ENCODE measurements around the gene SPATS1. TPM values are rescaled to one million over a fixed set of nuclear protein-coding genes. Genes with fewer than 3 reads are reported as not detected.
"Not testable (repeated sequence)": the region's sequence is repeated elsewhere in the genome, so short reads cannot be mapped to it uniquely, and the experiment has no call there.

Gene SPATS1
- total RNA-seq, 1 donor from 2014 or later, result 1.8 TPM

DNA sequence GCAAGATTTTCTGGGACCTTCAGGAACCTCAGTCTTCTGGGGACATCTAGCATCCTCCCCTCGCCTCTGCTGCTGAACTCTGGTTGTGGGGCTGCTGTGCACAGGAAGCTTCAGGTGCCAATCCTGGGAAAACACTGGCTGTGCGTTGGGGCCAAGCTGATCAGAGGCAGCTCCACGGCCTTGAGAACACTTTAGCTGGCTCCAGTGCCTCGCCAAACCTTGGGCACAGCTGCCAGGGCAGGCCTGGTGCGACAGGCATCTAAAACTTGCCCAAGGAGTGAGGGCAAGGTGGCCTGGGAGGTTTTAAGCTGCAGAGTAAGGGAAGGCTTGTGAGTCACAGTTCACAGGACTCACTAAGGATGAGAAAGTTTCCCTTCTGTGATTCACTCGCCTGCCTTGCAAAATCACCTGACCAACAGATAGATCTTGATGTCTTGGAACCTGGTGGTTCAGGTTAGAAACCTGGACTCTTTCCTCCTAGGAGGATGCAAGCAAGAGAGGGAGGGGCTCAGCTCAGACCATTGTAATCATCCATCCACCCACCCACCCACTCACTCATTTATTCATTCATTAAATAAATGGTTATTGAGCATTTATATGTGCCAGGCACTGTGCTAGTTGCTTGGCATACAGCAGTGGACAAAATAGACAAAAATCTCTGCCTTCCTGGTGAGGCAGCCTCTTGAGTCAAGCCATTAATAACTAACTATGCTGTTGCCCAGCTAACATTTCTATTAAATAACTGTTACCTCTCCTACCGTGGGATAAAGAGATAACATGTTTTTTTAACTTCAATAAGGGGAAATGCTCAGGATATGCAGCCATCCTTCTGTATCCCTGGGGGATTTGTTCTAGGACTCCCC, 2.5 kb upstream of the SPATS1 start:
- intact Hi-C loops (cut with DNase I), result no loop called here
- H3K27ac ChIP-seq, result no peak overlapping the region
- peaks cover 24% of the 10 kb centered on the region for H3K27me3 ChIP-seq (ENCODE audit: low read depth)
- DNase-seq (no peak), ATAC-seq (no peak)
- TF ChIP-seq, protein P1, sequence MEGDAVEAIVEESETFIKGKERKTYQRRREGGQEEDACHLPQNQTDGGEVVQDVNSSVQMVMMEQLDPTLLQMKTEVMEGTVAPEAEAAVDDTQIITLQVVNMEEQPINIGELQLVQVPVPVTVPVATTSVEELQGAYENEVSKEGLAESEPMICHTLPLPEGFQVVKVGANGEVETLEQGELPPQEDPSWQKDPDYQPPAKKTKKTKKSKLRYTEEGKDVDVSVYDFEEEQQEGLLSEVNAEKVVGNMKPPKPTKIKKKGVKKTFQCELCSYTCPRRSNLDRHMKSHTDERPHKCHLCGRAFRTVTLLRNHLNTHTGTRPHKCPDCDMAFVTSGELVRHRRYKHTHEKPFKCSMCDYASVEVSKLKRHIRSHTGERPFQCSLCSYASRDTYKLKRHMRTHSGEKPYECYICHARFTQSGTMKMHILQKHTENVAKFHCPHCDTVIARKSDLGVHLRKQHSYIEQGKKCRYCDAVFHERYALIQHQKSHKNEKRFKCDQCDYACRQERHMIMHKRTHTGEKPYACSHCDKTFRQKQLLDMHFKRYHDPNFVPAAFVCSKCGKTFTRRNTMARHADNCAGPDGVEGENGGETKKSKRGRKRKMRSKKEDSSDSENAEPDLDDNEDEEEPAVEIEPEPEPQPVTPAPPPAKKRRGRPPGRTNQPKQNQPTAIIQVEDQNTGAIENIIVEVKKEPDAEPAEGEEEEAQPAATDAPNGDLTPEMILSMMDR (IDR thresholded peaks at IDR 0.05), result no peak
- H3K4me1 ChIP-seq, result no peaks in the 10 kb centered on the region
- H3K36me3 ChIP-seq, result no peaks in the 10 kb centered on the region
- H3K9me3 ChIP-seq, result no peaks in the 10 kb centered on the region
- H3K4me3 ChIP-seq, result no peak overlapping the region

DNA sequence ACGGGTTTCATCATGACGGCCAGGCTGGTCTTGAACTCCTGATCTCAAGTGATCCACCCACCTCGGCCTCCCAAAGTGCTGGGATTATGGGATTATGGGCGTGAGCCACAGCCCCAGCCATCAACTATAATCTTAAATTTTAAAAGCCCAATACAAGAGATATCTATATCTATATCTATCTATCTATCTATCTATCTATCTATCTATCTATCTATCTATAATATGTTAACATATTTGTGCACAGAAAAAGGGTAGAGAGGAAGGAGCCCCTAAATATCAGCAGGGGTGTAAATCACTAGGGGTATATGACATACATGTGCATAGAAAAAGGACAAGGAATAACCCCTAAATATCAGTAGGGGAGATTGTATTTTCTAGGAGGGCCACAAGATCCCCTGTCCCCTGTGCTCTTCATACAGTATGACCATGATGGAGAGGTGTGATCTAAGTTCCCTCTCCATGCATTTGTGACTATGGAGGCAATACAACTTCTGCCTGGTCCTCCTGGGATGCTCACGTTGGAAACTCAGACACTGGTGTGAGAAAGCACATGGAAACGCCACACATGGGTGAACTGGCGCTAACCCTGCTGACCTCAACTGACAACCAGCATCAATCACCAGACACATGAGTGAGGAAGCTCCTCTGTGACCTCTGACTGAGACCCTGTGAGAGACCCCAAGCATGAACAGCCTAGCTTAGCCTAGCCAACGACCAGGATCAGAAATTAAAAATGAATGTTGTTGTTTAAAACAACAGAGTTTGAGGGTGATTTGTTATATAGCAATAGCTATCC, 1.2 kb upstream of the SPATS1 start:
- H3K4me1 ChIP-seq, result no peaks in the 10 kb centered on the region
- no peaks in the 10 kb centered on the region for H3K36me3 ChIP-seq
- no peak overlapping the region for H3K27ac ChIP-seq
- TF ChIP-seq, protein P1 (IDR thresholded peaks at IDR 0.05), result no peak
- ATAC-seq, result no peak
- peaks cover 24% of the 10 kb centered on the region for H3K27me3 ChIP-seq (ENCODE audit: low read depth)
- no peak overlapping the region for H3K4me3 ChIP-seq
- no peak for DNase-seq
- intact Hi-C loops (cut with DNase I), result no loop called here
- H3K9me3 ChIP-seq, result no peaks in the 10 kb centered on the region

DNA sequence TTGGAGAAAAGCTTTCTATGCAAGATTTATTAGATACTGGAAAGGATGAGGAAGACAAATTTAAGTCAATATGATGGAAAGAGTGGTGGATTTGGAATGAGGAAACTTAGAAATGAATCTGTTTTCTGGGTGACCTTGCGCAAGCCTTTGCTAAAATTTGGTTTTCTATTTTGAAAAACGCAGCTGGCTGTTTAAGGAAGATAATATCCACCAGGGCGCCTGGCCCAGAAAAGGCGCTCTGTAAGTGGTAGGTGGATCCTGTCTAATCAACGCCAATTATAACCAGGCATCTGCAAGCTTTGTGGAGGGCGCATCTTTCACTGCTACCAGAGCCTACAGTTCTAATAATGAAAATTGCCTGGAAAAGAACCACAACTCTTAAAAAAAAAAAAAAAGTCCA, 398 bp upstream of the SPATS1 start:
- no peaks in the 10 kb centered on the region for H3K9me3 ChIP-seq
- TF ChIP-seq, protein P1 (IDR thresholded peaks at IDR 0.05), result no peak
- ATAC-seq, result no peak
- intact Hi-C loops (cut with DNase I), result no loop called here
- no peaks in the 10 kb centered on the region for H3K36me3 ChIP-seq
- H3K4me1 ChIP-seq, result no peaks in the 10 kb centered on the region
- no peak overlapping the region for H3K27ac ChIP-seq
- no peak for DNase-seq
- peaks cover 24% of the 10 kb centered on the region for H3K27me3 ChIP-seq (ENCODE audit: low read depth)
- H3K4me3 ChIP-seq, result peak overlapping the region; percentile 28

DNA sequence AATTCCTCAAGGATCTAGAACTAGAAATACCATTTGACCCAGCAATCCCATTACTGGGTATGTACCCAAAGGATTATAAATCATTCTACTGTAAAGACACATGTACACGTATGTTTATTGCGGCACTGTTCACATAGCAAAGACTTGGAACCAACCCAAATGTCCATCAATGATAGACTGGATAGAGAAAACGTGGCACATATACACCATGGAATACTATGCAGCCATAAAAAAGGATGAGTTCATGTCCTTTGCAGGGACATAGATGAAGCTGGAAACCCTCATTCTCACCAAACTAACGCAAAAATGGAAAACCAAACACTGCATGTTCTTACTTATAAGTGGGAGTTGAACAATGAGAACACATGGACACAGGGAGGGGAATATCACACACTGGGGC, 4.4 kb downstream of the SPATS1 start:
- ATAC-seq; intact Hi-C loops (cut with DNase I): not testable (repeated sequence)

DNA sequence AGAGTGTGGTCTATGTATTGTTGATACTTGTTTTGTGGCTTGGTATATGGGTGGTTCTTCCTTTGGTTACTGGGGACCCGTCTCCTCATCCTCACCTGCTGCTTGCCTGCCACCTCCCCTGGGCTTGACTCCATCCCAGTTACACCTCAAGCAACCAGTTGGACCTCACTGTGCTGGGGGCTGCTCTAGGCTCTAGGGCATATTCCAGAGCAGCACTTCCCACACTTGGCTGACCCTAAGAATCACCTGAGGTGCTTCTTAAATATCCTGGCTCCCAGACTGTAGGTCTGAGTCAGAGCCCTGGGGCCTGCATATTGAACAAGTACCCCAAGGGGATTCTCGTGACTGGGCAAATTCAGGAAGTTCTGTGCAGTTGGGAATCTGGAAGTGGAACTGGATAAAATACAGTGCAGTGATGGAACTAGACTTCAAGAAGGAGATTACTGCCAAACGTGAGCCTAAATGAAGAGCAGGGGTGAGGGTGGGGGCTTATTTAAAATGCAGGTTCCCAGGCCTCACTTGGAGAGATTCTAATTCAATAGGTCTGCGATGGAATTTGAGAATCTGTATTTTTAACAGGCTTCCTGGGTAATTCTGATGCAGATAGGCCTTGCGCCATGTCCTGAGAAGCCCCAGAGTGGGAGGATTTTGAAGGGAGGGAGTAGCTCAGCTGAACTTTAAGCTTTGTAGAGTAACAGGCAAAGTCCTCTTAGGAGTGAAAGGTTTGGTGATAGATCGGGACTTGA, 7.6 kb downstream of the SPATS1 start:
- Histone ChIP-seq H3K36me3 (no peaks in the 10 kb centered on the region), H3K27ac (no peak overlapping the region), H3K4me1 (no peaks in the 10 kb centered on the region), H3K4me3 (no peak overlapping the region), H3K9me3 (no peaks in the 10 kb centered on the region), H3K27me3 (ENCODE audit: low read depth) (no peaks in the 10 kb centered on the region)
- ATAC-seq (peak in 1 of 2 donors; percentile 17), DNase-seq (no peak)
- intact Hi-C loops (cut with DNase I), result no loop called here
- TF ChIP-seq, protein P1 (IDR thresholded peaks at IDR 0.05), result no peak

More for the DNA sequence above, 4.4 kb downstream of the SPATS1 start:
- not testable (repeated sequence) for H3K36me3 ChIP-seq, H3K4me3 ChIP-seq, H3K4me1 ChIP-seq, H3K27ac ChIP-seq, DNase-seq, H3K9me3 ChIP-seq
- H3K27me3 ChIP-seq (ENCODE audit: low read depth), result peaks cover 15% of the 10 kb centered on the region

DNA sequence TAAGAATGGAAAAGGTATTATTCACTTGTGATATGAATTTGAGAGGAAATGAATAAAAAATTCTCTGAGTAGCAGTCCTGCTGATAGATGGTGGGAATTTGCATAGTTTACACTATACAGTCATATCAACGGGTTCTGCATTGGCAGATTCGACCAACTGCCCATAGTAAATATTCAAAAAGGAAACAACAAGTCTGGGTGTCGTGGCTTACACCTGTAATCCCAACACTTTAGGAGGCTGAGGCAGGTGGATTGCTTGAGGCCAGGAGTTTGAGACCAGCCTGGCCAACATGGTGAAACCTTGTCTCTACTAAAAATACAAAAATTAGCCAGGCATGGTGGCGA, 8.2 kb downstream of the SPATS1 start:
- intact Hi-C loops (cut with DNase I); H3K4me3 ChIP-seq; H3K9me3 ChIP-seq; H3K4me1 ChIP-seq; ATAC-seq; H3K36me3 ChIP-seq; H3K27me3 ChIP-seq (ENCODE audit: low read depth); H3K27ac ChIP-seq; DNase-seq: not testable (repeated sequence)

Measured in lower lobe of right lung (tissue), 2 donors.